H9 (cell line): Measurements from ENCODE around the gene NOVA2. TPM values are rescaled to one million over a fixed set of nuclear protein-coding genes. Genes with fewer than 3 reads are reported as not detected.

Experiments
- DNase-seq: peaks from one replicate; pipeline ENCODE4 v3.0.0-alpha.2; 2017
- H2AFZ ChIP-seq: one replicate; pipeline ENCODE4 v1.6.1; 2013; ENCODE audit warnings: mild to moderate bottlenecking, low read length, control low read depth, moderate library complexity
- H2AK5ac ChIP-seq: 2 replicates; pipeline ENCODE4 v1.6.1; 2013; ENCODE audit warnings: low read length, control low read depth, mixed read lengths; ENCODE audit not compliant: insufficient read length
- H2BK120ac ChIP-seq: one replicate; pipeline ENCODE4 v1.6.1; 2013; ENCODE audit warnings: low read depth, mild to moderate bottlenecking, low read length, control low read depth, inconsistent platforms; ENCODE audit not compliant: poor library complexity, severe bottlenecking
- H2BK12ac ChIP-seq: 2 replicates; pipeline ENCODE4 v1.6.1; 2013; ENCODE audit warnings: low read length, control low read depth, mixed read lengths, low read depth; ENCODE audit not compliant: insufficient read length
- H2BK15ac ChIP-seq: 2 replicates; pipeline ENCODE4 v1.6.1; 2013; ENCODE audit warnings: low read depth, low read length, control low read depth
- H2BK20ac ChIP-seq: one replicate; pipeline ENCODE4 v1.6.1; 2013; ENCODE audit warnings: low read depth, mild to moderate bottlenecking, low read length, control low read depth, inconsistent platforms; ENCODE audit not compliant: poor library complexity, severe bottlenecking
- H2BK5ac ChIP-seq: 2 replicates; pipeline ENCODE4 v1.6.1; 2013; ENCODE audit warnings: low read length, control low read depth, mixed read lengths; ENCODE audit not compliant: insufficient read length
- H3K14ac ChIP-seq: 2 replicates; pipeline ENCODE4 v1.6.1; 2013; ENCODE audit warnings: low read length, control low read depth; ENCODE audit not compliant: insufficient read depth
- H3K18ac ChIP-seq: 2 replicates; pipeline ENCODE4 v1.6.1; 2013; ENCODE audit warnings: low read depth, mild to moderate bottlenecking, mixed read lengths, low read length, control low read depth; ENCODE audit not compliant: insufficient read length
- H3K23ac ChIP-seq: 2 replicates; pipeline ENCODE4 v1.6.1; 2013; ENCODE audit warnings: low read length, control low read depth, mixed read lengths, low read depth; ENCODE audit not compliant: insufficient read length
- H3K23me2 ChIP-seq: 2 replicates; pipeline ENCODE4 v1.6.1; 2013; ENCODE audit warnings: low read depth, mild to moderate bottlenecking, mixed read lengths, low read length, control low read depth; ENCODE audit not compliant: insufficient read length, poor library complexity, severe bottlenecking
- H3K27ac ChIP-seq: 2 replicates; pipeline ENCODE4 v1.5.1; 2013; ENCODE audit warnings: low read length, control low read depth, mixed read lengths, low read depth; ENCODE audit not compliant: insufficient read length
- H3K27me3 ChIP-seq: 2 replicates; pipeline ENCODE4 v1.6.1; 2013; ENCODE audit warnings: low read length, control low read depth, inconsistent platforms; ENCODE audit not compliant: insufficient read depth
- H3K4ac ChIP-seq: 2 replicates; pipeline ENCODE4 v1.6.1; 2013; ENCODE audit warnings: low read depth, mild to moderate bottlenecking, control low read depth, inconsistent platforms, low read length, moderate library complexity
- H3K4me1 ChIP-seq: 2 replicates; pipeline ENCODE4 v1.6.1; 2013; ENCODE audit warnings: low read length, control low read depth, inconsistent platforms; ENCODE audit not compliant: insufficient read depth
- H3K4me2 ChIP-seq: 2 replicates; pipeline ENCODE4 v1.6.1; 2013; ENCODE audit warnings: low read length, control low read depth, mixed read lengths; ENCODE audit not compliant: insufficient read length, insufficient read depth
- H3K56ac ChIP-seq: 2 replicates; pipeline ENCODE4 v1.6.1; 2013; ENCODE audit warnings: low read depth, mild to moderate bottlenecking, mixed read lengths, low read length, control low read depth; ENCODE audit not compliant: insufficient read length
- H3K79me1 ChIP-seq: 2 replicates; pipeline ENCODE4 v1.6.1; 2013; ENCODE audit warnings: low read depth, mild to moderate bottlenecking, moderate library complexity, low read length, control low read depth, inconsistent platforms; ENCODE audit not compliant: insufficient read depth, poor library complexity, severe bottlenecking
- H3K79me2 ChIP-seq: 2 replicates; pipeline ENCODE4 v1.6.1; 2013; ENCODE audit warnings: low read length, control low read depth, inconsistent platforms; ENCODE audit not compliant: insufficient read depth
- H3K9ac ChIP-seq: 2 replicates; pipeline ENCODE4 v1.6.1; 2013; ENCODE audit warnings: low read length, control low read depth, mixed read lengths; ENCODE audit not compliant: insufficient read length; ENCODE audit errors: extremely low read depth
- H3K9me3 ChIP-seq: one replicate; pipeline ENCODE4 v1.6.1; 2013; ENCODE audit warnings: low read depth, low read length, inconsistent platforms; ENCODE audit not compliant: control insufficient read depth
- H3T11ph ChIP-seq: one replicate; pipeline ENCODE4 v1.6.1; 2013; ENCODE audit warnings: mild to moderate bottlenecking, low read length, control low read depth, inconsistent platforms
- H4K20me1 ChIP-seq: one replicate; pipeline ENCODE4 v1.6.1; 2013; ENCODE audit not compliant: control insufficient read depth, insufficient read length, insufficient read depth
- H4K5ac ChIP-seq: 2 replicates; pipeline ENCODE4 v1.6.1; 2013; ENCODE audit warnings: low read depth, mild to moderate bottlenecking, mixed read lengths, low read length, control low read depth; ENCODE audit not compliant: insufficient read length
- H4K8ac ChIP-seq: replicated peaks from 2 replicates; pipeline ENCODE4 v1.6.1; 2013; ENCODE audit warnings: low read length, control low read depth, mixed read lengths, low read depth; ENCODE audit not compliant: insufficient read length
- H4K91ac ChIP-seq: 2 replicates; pipeline ENCODE4 v1.6.1; 2013; ENCODE audit warnings: low read depth, mild to moderate bottlenecking, moderate library complexity, mixed read lengths, low read length, control low read depth; ENCODE audit not compliant: insufficient read length
- H3K27ac Mint-ChIP-seq, 3 experiments: 2 replicates in 2 of 3; 3 replicates in 1 of 3; pipeline ENCODE4 v1.8.0; 2020 to 2021; ENCODE audit warnings: mixed read lengths in 3 of 3, mild to moderate bottlenecking in 1 of 3, moderate library complexity in 1 of 3
- H3K27me3 Mint-ChIP-seq: 2 replicates; pipeline ENCODE4 v1.8.0; 2021; ENCODE audit warnings: low read depth, mild to moderate bottlenecking, moderate library complexity, mixed read lengths
- H3K36me3 Mint-ChIP-seq, 3 experiments: 2 replicates in 2 of 3; 3 replicates in 1 of 3; pipeline ENCODE4 v1.8.0; 2020 to 2021; ENCODE audit warnings: low read depth in 3 of 3, mixed read lengths in 3 of 3; ENCODE audit not compliant: insufficient read depth in 1 of 3
- H3K4me1 Mint-ChIP-seq, 2 experiments: 2 replicates each; pipeline ENCODE4 v1.8.0; 2020; ENCODE audit warnings: mixed read lengths in 2 of 2
- H3K4me3 Mint-ChIP-seq, 2 experiments: 2 replicates in 1 of 2; 3 replicates in 1 of 2; pipeline ENCODE4 v1.8.0; 2020 to 2021; ENCODE audit warnings: mild to moderate bottlenecking in 2 of 2, mixed read lengths in 2 of 2, moderate library complexity in 1 of 2
- H3K9me3 Mint-ChIP-seq, 2 experiments: 2 replicates in 1 of 2; 3 replicates in 1 of 2; pipeline ENCODE4 v1.8.0; 2020; ENCODE audit warnings: mild to moderate bottlenecking in 2 of 2, mixed read lengths in 2 of 2, moderate library complexity in 1 of 2
- CTCF ChIP-seq: fragments of 200-600 bp; sonication (generic); conservative IDR thresholded peaks from 3 replicates; pipeline ENCODE4 v1.8.0; 2021; ENCODE audit warnings: antibody characterized with exemption, mild to moderate bottlenecking
- WGBS: extraction: QIAGEN DNeasy Blood & Tissue Kit; methylation state at CpG from one replicate; pipeline ENCODE4 v1.1.7; 2013; ENCODE audit warnings: missing lambda C conversion rate, low lambda C conversion rate, mixed read lengths; ENCODE audit not compliant: insufficient read length; ENCODE audit errors: extremely low coverage; 5-methylcytosine and 5-hydroxymethylcytosine counted together
- total RNA-seq: library from RNA; stranded (reverse); gene quantifications from 2 replicates; pipeline ENCODE4 v1.2.1, GENCODE V29; 2021

The NOVA2 gene
- total RNA-seq, 1 experiment from 2014 or later, result 8.8 TPM

DNA sequence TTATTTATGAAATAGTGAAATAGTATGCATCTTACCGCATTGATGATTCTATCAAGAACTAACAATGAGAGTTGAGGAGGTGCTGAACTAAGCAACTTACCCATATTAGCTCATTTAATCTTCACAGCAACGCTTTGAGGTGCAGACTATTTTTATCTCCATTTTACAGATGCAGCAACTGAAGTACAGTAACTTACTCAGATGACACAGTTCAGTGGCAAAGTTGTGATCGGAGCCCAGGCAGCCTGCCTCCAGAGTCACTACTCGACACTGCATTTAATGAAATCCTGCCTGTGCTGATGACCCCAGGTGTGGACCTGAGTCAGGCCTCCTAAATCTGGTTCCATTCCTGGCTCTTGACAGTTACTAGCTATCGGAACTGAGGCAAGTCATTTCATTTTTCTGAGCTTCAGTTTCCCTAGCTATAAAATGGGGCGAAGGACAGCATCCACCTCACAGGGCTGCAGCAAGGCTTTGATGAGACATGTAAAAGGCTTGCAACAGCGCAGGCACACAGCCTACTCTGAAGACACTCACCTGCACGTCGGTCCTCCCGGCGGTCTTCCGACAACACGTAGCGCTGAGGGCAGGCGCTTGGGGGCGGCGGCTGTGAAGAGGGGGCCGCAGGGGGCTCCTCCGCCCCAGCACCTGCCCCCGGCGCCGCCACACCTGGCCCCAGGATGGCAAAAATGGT, 72.8 kb downstream of the NOVA2 start:
- H2BK20ac ChIP-seq, result no peak overlapping the region
- H3K18ac ChIP-seq, result no peak overlapping the region
- no peak overlapping the region for H2AFZ ChIP-seq
- peak; percentile 38 for DNase-seq
- peak overlapping the region; percentile 65 to 78 for H3K4me3 Mint-ChIP-seq
- peaks cover 17% of the 10 kb centered on the region for H3K27me3 Mint-ChIP-seq
- H3K9me3 Mint-ChIP-seq, result no peaks in the 10 kb centered on the region
- no peak overlapping the region for H4K8ac ChIP-seq
- H3K56ac ChIP-seq, result no peak overlapping the region
- no peak overlapping the region for H3K14ac ChIP-seq
- H3K4ac ChIP-seq, result no peak overlapping the region
- H3K79me1 ChIP-seq, result no peaks in the 10 kb centered on the region
- no peaks in the 10 kb centered on the region for H3K79me2 ChIP-seq
- H3K27me3 ChIP-seq, result peaks cover 4% of the 10 kb centered on the region; the same call in 1 of the 2 replicates
- H2BK120ac ChIP-seq, result no peak overlapping the region
- peaks cover 7 to 12% of the 10 kb centered on the region in 2 experiments for H3K4me1 Mint-ChIP-seq
- H2BK15ac ChIP-seq, result no peak overlapping the region
- peak overlapping the region; percentile 83 for H3K4me2 ChIP-seq
- no peak overlapping the region for H3K27ac ChIP-seq
- no peaks in the 10 kb centered on the region for H4K20me1 ChIP-seq
- TF ChIP-seq CTCF, result no peak
- H4K91ac ChIP-seq, result no peak overlapping the region
- peaks cover 8 to 25% (median 25%) of the 10 kb centered on the region in 3 experiments for H3K36me3 Mint-ChIP-seq
- no peaks in the 10 kb centered on the region for H3K4me1 ChIP-seq
- no CpG with 5 or more reads among the region's 22 CpGs for WGBS
- no peak overlapping the region for H2AK5ac ChIP-seq
- H3K9me3 ChIP-seq, result no peaks in the 10 kb centered on the region
- no peak overlapping the region for H3K23ac ChIP-seq
- no peak overlapping the region for H3T11ph ChIP-seq
- no peak overlapping the region for H3K27ac Mint-ChIP-seq
- peaks cover 15% of the 10 kb centered on the region for H3K23me2 ChIP-seq
- no peak overlapping the region for H3K9ac ChIP-seq
- H2BK12ac ChIP-seq, result no peak overlapping the region
- H4K5ac ChIP-seq, result no peak overlapping the region
- H2BK5ac ChIP-seq, result no peak overlapping the region
